NCI-H446 (cell line): Measurements from ENCODE around the gene C1orf35.

Experiments used
- DNase-seq, 2 experiments: peaks; one replicate each; lab custom pipeline; 2025; lab: John Stamatoyannopoulos, UW

The C1orf35 gene

GRCh38 chr1:228102791-228103620, at the start of gene C1orf35:
Gene C1orf35, minus strand, starts transcription at chr1:228103325. Its CDS starts 98 bp downstream, at chr1:228103227.
- peak; percentile 86 to 97 for DNase-seq

- no peak for DNase-seq
These were observed 49.8 kb upstream of the C1orf35 start for GRCh38 chr1:228152918-228153258.

DNA sequence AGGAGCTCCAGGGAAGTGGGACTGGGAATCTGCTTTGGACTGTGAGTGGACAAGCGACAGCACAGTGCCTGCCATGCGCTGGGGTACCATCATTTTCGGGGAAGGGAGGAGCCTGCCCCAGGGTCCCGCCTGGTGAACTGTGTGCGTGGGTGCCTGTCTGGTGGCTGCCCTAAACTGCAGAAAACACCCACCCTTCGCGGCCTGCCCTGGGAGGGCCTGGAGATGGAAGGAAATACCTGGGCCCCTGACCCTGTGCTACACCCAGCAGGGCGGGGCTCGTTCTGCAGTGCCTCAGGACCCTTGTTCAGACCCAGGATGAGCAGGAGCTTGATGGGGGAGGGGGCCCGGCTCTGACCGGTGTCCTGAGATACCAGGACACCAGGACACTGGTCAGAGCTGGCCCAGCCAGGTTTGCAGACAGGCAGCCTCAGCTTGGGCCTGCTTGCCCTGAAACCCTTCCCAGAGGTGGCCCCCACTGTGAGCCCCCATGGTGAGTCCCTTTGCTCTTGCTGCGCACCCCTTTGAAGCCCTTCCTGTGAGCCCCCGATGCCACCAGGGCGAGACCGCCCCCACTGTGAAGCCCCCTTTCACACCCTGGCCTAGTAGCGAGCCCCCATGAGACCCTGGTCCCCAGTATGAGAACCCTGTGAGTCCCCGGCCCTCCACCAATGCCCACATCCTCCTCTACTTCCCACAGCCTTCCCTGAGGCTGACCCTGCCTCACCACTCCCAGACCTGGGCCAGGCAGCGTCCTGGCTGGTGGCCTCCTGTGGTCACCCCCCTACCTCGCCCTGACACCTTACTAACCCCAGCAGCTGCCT, 49.2 kb upstream of the C1orf35 start:
- DNase-seq, result no peak

GRCh38 chr1:228151180-228151925, 48.2 kb upstream of the C1orf35 start:
- no peak for DNase-seq

DNA sequence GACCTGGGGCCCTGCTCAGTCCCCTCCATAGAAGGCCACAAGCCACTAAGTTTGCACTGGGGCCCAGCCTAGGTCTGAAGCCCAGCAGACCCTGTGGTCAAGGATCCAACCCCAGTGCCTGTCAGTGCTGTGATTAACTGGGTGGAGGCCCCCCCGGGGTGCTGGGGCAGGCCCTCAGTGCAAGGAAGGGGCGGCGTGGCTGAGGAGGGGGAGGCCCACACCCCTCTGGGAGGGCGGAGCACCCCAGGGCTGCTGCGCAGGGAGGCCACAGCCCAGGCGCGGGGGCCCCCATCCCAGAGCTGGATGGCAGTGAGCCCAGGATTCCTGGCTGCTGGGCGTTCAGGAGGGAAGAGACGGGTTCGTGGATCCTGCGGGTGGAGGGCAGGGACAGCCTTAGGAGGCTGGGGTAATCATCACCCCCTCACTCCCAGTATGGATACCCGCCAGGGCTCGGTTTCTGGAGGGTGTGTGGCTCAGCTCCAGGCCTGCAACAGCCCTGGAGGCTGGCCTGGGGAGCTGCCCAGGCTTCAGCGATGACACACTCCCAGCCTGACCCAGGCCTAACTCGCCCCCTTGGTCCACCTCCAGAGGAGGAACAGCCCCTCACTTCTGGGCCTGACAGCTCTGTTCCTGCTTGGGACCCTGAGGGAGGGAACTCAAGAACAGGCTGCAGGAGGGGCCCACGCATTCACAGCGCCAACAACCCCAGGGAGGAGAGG, 47.5 kb upstream of the C1orf35 start:
- peak; percentile 21 to 64 for DNase-seq

DNA sequence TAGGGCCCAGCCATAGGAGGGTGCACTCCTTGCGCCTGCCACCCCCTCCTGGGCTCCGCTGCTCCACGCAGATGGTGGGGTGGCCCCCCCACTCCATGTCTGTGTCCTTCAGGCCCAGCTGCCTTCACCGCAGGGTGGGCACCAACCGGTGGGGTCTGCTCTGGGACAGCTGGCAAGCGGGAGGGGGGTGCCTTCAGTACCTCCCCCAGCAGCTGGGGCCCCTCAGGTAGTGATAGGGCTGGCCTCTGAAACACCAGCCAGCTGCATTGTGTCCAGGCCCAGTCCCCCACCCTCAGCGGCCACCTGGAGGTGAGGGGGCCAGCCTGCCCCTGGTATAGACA, 47.0 kb upstream of the C1orf35 start:
- DNase-seq, result no peak

DNA sequence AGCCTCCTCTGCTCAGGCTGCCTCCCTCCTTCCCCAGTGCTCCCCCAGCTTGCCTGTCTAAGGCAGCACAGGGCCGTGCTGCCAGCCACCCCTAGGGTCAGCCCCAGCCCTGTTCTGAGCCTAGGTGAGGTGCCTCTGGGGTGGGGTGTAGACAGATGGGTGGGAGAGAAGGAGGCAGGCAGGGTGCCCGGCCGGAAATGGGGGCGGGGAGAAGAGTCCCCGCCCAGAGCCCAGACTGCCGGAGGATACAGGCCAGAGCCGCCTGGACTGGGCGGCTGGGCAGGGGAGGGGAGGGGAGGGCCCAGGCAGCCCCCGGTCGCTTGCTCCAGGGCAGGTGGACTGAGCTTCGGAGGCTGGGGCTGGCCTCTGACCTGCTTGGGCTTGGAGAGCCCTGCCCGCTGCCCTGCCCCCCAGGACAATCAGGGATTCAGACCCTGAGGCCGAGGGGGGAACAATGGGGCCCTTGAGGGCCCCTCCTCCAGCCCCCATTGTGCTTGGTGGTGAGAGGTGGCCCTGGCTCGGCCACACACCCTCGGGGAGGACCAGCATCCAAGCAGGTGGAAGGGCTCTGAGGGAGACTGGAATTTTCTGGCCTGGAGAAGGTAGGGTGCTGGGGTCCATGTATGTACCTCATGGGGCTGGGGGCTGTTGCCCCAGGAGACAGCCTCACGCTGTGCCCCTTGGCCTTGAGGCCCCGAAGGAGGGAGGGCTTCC, 46.4 kb upstream of the C1orf35 start, which contains the start of gene GJC2:
Gene GJC2 (plus strand): TSS at position 525 of the 714 bp plus-strand sequence. CDS start 7,829 bp downstream, outside the sequence.
- DNase-seq, result no peak

GRCh38 chr1:228148935-228149405, 45.8 kb upstream of the C1orf35 start:
- no peak for DNase-seq

- no peak for DNase-seq
These were observed 45.2 kb upstream of the C1orf35 start for GRCh38 chr1:228148196-228148861.

- no peak for DNase-seq
These were observed 44.6 kb upstream of the C1orf35 start for GRCh38 chr1:228147768-228148167.

GRCh38 chr1:228147151-228147693, 44.1 kb upstream of the C1orf35 start:
- DNase-seq, result no peak

- no peak for DNase-seq
These were observed 43.5 kb upstream of the C1orf35 start for GRCh38 chr1:228146417-228147150.

DNA sequence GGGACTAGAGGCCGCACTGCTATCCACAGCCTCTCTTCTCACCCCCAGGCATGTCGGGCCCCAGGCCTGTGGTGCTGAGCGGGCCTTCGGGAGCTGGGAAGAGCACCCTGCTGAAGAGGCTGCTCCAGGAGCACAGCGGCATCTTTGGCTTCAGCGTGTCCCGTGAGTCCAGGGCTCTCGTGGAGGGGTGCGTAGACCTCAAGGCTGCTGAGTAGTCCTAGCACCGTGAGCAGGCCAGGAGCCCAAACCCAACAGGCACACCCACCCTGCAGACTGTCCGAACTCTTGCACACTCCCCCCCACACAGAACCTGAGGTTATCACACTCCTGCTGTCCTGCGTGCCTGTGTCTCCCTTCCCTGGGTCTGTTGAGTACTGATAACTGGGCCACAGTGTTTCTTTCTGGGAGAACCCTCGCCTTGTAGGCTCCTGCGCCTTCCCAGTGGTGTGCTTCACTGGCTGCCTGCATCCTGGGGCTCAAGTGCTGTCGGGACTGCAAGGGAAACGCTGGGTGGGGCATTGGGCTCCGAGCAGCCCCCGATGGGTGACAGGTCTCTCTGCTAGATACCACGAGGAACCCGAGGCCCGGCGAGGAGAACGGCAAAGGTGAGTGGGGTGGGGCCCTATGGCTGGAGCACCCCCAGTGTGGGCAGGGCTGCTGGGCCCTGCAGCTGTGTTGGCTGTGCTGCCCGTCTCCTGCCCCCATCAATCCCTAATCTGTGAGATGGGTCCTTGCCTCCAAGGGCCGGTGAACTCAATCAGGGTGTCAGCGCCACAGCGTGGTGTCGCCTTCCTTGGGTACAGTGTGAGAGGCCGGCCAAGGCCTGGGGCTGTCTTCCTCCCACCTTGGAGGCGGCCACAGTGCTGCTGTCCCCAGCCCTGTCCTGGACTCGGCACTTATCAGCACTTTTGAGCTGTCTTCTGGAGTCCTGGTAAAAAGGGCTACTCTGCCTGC, 42.6 kb upstream of the C1orf35 start:
- DNase-seq, result no peak

DNA sequence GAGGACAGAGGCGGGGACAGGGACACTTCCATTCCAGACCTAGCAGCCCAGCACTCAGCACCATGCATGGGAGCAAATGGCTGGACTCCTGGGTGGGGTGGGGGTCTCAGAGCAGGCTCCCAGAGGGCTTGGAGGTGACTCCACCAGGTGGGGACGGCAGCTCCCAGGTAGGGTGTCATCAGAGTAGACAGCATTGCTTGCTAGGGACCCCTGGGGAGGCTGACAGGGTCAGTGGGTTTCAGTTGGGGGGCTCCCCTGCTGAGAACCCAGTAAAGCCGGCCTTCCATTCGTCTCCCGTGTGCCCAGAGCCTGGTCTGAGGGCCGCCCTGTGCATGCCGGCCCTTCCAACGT, 41.8 kb upstream of the C1orf35 start:
- no peak for DNase-seq

GRCh38 chr1:228144193-228144992, 41.3 kb upstream of the C1orf35 start:
- DNase-seq, result no peak

DNA sequence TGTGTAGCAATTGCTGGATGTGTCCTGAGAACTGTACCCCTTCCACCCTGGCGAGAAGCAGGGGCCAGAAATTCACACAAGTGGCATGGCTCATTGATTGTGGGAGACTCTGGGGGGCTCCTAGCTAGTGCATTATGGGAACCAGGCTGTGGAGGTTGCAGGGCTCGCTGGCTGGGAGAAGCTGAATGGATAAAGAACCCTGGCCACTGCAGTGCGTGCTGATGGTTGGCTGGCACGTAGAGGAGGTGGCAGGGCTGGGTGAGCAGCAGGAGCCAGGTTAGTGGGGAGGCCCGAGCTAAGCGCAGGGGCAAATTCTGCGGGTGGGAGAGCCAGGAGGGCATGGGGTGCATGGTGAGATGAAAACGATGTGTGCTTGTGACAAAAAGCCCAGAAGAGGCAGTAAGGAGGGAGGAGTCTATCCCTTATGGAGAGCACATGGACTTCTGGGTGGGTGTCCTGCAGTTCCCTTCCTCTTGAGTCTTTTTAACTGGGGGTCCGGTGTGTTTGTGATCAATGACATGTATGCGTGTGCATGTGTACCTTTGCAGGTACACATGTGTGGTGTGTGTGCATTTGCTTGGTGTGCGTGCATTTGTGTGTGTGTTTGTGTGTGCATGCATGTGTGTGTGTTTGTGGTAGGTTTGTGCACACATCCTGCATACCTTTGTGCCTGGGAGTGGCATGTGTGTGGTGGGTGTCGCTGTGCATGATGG, 40.5 kb upstream of the C1orf35 start:
- DNase-seq, result no peak

DNA sequence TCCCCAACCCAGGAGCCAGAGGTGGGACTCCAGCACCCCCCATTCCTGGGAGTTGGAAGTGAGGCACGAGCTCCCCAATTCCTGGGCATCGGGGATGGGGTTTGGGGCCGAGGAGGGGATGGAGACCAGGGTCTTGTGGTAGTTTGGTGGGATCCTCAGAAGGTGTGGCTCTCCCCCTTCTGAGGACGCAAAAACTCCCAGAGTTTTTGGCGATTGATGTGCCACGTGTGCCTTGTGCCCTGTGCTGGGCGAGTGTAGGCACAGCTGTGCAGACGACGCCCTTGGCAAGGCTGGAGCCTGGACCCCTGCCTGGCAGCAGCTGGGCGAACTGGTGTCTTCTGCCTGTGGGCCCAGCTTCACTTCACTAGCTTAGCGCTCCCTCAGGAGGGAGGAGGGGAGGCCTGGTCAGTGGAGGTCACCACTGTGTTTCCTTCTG, 39.6 kb upstream of the C1orf35 start:
- DNase-seq, result no peak
